Subcutaneous adipose tissue (tissue), 4 donors: ENCODE results near the gene FAM209A. TPM values are rescaled to one million over a fixed set of nuclear protein-coding genes. Genes with fewer than 3 reads are reported as not detected.

Experiments
- total RNA-seq, 4 donors: library from RNA; depleted of rRNA; stranded (reverse); fragments of >200 nt; gene quantifications; one replicate each; pipeline ENCODE4 v1.1.0, GENCODE V29; 2016
- TF ChIP-seq, protein P1 (sequence below): fragments of 450-650 bp; IDR thresholded peaks from one replicate; pipeline ENCODE4 v1.5.1; 2016; ENCODE audit warnings: low read depth, mild to moderate bottlenecking, control low read depth, antibody characterized with exemption, moderate library complexity

Gene FAM209A
- total RNA-seq, 4 donors from 2014 or later: 1.0 TPM; not detected in 3

DNA sequence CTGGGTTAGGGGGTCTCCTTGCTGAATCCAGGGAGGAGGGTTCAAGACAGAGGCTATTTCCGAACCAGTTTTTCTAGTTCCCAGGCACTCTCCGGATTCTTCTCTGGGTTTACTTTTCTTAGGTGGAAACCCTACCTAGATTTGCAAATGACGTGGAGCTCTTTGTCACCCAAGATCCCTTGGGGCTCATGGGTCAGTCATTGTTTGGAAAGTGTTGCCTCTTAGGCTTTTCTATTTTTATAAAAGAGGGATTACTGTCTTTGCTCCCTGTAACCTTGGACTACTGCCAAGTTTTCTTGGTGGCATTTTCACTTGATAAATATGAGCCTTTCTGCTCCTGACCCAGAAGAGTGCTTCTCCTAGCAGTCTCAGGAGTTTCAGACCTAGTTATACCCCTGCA, 42.1 kb downstream of the FAM209A start:
- TF ChIP-seq, protein P1, sequence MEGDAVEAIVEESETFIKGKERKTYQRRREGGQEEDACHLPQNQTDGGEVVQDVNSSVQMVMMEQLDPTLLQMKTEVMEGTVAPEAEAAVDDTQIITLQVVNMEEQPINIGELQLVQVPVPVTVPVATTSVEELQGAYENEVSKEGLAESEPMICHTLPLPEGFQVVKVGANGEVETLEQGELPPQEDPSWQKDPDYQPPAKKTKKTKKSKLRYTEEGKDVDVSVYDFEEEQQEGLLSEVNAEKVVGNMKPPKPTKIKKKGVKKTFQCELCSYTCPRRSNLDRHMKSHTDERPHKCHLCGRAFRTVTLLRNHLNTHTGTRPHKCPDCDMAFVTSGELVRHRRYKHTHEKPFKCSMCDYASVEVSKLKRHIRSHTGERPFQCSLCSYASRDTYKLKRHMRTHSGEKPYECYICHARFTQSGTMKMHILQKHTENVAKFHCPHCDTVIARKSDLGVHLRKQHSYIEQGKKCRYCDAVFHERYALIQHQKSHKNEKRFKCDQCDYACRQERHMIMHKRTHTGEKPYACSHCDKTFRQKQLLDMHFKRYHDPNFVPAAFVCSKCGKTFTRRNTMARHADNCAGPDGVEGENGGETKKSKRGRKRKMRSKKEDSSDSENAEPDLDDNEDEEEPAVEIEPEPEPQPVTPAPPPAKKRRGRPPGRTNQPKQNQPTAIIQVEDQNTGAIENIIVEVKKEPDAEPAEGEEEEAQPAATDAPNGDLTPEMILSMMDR: no peak

DNA sequence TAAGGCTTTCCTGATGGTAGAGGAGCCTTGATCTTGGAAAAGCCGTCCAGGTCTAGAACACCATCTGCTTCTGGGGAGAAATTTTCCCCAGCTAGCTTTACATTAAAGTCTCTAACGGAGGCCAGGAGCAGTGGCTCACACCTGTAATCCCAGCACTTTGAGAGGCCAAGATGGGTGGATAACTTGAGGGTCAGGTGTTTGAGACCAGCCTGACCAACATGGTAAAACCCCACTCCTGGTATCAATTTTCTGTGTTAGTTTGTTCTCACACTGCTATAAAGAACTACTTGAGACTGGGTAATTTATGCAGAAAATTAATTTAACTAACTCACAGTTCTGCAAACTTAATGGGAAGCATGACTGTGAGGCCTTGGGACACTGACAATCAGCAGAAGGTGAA, 46.3 kb downstream of the FAM209A start:
- TF ChIP-seq, protein P1: no peak

DNA sequence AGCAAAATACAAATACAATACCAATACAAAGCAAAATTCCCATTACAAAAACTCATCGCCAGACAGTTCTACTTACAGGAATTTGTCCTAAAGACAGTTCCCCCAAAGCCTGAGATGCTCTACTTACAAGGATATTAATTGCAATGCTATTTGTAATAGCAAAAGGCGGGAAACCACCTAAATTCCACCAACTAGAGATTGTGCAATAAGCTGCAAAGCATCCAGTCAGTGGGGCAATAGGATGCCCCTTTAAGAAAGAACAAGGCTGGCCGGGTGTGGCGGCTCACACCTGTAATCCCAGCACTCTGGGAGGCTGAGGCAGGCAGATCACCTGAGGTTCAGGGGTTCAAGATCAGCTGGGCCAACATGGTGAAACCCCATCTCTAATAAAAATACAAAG, 47.6 kb downstream of the FAM209A start:
- TF ChIP-seq, protein P1: no peak

DNA sequence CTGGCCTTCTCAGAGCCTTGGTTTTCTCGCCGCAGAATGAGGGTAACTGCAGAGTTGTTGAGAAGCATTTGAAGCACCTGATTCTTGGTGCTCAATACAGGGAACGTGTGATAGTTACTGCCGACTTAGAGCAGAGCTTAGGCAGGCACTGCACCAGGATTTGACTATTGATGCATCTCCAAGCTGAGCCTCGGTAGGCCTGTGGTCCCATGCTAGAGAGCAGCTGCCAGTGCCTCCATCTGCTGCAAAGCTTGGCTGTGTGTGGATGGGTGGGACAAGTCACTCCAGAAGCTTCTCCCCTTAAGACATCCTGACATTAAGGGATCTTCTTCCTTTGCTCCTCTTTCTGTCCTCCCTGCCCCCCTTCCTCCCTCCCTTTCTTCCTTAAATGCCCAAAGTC, 49.4 kb downstream of the FAM209A start:
- TF ChIP-seq, protein P1: no peak

DNA sequence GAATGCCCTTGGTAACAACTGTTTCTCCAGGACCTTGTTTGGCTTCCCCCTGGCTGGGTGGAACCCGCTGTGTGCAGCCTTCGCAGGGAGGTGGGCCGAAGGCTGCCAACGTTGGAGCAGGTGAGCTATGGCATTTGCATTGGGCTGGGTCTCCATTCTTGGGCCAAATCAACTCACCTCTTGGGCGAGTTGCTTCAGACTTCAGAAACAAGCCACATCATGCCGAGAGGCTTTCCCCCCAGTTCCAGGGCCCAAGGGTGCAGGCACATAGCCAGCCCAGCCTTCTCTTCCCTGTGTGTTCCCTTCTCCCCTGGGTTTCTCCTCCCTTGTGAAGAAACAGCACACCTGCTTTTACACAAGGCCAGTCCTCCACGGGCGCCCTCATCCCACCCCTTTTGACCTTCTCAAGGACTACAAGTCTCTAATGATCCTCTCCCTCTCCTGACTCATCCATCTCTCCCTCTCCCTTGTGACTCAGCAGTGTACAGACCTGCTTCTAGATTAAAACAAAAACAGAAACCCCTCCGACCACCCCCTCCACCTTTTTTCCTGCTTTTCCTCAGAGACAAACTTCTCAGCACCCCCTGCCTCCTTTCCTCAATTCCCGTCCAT, 50.1 kb downstream of the FAM209A start:
- TF ChIP-seq, protein P1: no peak

DNA sequence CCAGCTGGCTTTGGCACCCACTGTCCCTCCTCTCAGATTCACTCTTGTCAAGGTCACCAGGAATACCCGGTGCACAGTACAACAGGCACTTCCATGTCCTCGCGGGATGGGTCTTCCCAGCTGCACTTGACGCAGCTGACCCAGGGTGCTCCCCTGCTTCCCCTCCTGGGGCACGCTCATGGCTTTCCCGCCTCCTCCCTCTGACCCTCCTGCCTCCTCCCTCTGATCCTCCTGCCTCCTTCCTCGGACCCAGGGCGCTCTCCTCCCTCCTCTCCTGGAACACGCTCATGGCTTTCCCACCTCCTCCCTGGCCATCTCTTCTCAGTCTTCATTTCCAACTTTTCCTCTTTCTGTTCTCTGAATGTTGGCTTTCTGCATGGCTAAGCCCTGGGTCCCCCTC, 50.6 kb downstream of the FAM209A start:
- TF ChIP-seq, protein P1: no peak

Other genes with a start within 250 kb of the FAM209A start
- 10 to 100 TPM; 46.3 to 69.4 (median 57.4) TPM for gene FAM210B, start 165.8 kb upstream of the FAM209A start, total RNA-seq
- 1 to 10 TPM; 1.5 to 5.9 (median 2.3) TPM for gene AURKA, start 132.5 kb upstream of the FAM209A start, total RNA-seq
- gene CSTF1, start 132.1 kb upstream of the FAM209A start, total RNA-seq: 10 to 100 TPM; 15.3 to 24.8 (median 20.2) TPM
- gene CASS4, start 112.5 kb upstream of the FAM209A start, total RNA-seq: 10 to 100 TPM in 1 of 4 donors, 1 to 10 TPM in 2, under 1 TPM in 1; 0.94 to 16.5 (median 3.7) TPM
- 10 to 100 TPM; 43.2 to 76.6 (median 59.2) TPM for gene RTF2, start 56.1 kb upstream of the FAM209A start, total RNA-seq
- not detected for gene FAM209B, start 8.5 kb downstream of the FAM209A start, total RNA-seq
- 1 to 10 TPM; 1.1 to 1.5 (median 1.3) TPM for gene TFAP2C, start 104.6 kb downstream of the FAM209A start, total RNA-seq